ENCODE data around the gene SLC5A12.

Gene SLC5A12

DNA sequence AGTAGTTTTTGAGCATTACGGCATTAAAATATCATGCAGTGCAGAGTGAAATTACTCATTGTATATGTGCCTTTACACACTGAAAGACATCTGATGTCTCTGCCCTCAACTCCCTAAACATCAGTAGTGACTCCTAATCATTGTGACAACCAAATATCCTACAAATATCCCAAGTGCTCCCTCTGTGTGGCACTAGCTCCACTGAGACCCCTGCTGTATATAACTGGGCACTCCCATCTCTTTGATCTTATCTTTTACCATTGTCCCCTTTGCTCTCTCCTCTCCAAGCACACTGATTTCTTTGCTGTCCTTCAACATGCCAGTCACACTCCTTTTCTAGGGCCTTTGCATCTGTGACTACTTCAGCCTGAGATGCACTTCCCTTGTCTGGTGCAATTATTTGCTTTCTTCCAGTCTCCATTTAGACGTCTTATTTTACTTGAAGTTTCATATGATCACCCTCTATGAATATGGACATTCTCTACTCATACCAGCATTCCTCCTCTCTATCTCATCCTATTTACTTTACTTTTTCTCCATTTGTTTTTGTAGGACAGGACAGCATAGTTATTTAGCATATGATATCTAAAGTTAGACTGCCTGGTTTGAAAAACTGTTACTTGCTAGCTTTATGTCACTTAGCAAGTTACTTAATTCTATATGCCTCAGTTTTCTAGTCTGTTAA, 2.4 kb downstream of the SLC5A12 start:
- no peak for DNase-seq

DNA sequence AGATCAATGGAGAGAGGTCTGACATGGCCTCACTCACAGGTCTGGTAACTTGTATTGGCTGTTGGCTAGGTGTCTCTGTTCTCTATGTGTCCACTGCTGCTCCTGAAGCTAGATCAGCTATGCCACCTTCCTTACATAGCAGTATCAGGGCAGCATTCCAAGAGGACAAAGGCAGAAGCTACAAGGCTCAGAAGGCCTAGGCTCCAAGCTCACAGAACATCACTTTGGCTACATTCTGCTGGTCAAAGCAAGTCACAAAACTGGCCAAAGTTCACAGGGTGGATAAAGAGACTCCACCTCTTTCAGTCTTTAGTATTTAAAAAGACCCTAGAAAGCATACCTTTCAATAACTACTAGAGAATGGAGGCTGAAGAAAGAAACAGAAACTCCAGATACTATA, 4.1 kb downstream of the SLC5A12 start:
- DNase-seq: no peak

DNA sequence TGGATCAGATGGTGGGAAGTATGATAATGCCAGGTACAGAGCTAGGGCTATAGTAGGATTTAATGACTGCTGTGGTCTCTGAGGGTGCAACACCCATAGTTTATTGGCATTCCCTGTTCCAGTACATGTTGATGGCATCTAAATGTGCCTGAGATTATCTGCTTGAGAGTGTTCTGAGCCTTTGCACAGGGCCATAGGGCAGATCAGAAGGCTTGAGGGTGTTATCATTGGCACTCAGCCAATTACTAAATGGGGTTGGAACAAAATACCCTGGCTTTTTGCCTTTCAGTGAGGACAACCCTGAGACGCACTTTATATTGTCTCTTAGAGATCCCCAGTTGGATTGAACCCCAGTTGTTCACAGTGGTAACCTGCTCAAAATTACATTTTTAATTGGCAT, 6.7 kb downstream of the SLC5A12 start:
- no peak for DNase-seq

DNA sequence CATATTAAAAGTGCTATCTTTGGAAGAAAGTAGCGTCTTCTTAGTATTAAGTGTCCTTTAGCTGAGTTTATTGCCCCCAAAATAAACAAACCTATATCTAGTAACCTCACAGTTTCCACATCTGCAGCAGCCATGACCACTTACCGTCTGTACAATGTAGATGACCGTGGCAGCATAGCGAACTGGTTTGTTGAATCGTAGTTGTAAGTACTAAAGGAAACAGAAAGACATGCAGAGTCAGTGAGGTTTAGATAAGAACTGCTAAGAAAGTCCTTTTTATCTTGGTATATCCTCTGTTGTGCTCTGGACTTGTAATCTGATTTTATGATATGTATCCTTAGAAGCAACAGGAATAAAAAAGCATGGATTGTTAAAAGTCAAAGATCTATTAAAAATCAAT, 9.4 kb downstream of the SLC5A12 start:
- DNase-seq: no peak

DNA sequence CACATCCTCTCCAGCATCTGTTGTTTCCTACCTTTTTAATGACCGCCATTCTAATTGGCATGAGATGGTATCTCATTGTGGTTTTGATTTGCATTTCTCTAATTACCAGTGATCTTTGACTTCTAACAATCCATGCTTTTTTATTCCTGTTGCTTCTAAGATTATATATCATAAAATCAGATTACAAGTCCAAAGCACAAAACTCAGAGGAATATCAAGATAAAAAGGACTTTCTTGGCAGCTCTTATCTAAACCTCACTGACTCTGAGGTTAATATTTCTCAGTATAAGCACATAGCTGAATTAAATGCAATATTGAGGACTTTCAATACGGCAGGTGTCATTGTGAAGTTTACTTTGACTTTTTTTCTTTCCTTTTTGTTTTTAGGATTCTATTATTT, 11.4 kb downstream of the SLC5A12 start:
- DNase-seq: no peak

DNA sequence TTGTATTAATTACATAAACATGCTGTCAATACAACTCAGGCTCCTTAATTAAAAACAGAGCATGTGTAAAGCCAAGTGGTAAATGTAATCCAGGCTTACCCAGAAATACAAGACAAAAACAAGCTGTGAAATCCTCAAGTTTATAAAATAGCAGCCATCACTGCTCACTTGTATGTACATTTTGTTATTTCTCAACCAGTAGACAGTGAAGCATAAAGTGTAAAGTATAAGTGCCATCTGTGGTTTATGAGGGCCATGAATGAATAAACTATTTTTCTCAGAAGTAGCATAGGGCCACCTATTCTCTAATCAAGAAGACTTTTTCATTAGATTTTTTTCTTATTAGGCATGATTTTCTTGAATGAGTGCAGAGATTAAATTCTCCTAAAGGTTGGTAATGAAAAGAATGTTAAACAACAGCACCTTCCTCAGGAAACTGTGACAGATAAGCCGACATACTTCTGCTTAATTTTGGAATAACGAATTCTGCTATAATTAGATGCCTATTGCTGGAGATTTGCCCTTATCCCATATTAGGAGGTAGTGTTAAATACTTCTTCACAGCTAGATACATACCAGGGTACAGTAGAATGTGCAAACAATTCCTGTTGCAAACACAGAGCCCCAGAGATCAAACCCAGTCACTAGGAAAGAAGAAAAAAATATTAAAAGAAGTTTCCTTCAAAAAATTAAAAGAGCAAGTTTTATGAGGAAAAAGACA, 13.0 kb downstream of the SLC5A12 start:
- DNase-seq: no peak

DNA sequence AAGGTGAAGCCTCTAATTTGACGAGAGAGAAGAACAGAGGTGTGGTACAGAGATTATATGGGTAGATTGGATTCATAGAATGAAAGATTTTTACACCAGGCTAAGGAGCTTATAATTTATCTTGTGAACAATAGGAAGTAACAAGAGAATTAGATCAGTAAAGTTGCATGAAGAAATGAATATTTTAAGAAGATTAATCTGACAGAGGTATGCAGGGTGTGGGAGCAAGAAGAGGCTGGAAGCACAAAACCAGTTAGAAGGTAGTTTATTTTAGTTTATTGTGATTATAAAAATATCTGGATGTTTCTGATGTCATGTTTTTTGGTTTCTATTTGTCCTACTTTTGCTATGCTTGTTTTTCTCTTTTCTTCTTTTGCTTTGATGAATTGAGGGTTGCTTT, 15.7 kb downstream of the SLC5A12 start:
- DNase-seq: no peak

DNA sequence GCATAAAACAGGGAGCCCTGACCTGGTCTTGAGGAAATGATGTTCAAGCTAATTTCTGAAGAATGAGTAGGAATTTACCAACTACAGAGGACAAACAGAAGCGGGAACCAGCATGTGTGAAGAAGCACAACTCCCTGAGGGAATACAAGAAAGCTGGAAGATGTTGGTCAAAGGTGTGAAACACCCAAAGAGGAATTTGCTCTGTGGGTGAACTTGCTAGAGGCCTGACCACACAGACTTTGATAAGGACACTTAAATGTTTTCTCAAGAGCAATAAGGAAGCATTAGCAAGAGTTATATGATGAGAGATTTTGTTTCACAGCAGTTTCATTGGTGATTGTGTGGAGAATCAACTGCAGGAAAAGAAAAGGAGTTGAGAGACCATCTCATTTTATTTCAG, 17.6 kb downstream of the SLC5A12 start:
- no peak for DNase-seq

DNA sequence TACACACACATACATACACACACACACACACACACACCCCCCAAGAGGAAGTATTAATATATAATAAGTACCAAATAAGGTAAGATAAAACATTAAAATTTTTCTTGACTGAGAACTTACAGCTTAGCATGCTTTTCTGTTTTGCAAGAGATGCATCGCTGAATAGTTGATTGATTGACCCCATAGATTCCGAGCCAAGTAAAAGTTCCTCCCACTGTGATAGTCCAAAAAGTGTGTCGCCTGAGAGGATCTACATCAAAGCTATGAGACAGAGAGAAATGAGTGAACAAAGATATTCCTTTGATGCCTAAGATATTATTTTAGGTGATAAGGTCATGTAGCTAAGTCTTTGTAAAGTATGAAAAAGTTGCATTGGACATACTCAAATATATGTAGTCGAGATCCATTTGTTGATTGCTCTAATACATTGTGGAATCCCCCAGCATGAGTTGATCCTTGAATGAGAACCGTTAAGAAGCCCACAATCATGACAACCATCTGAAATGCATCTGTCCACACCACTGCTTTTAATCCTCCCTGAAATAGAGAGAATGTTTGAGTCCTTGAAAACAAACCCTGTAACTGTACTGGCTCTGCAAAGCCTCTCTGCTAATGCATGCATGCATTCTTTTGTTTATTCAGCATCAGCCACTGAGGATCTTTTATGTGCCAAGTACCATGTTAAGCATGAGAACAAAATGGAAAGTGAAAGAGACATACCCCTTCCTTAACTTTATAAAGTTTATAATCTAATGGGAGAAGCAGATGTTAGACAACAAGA, 18.3 kb downstream of the SLC5A12 start:
- no peak for DNase-seq

DNA sequence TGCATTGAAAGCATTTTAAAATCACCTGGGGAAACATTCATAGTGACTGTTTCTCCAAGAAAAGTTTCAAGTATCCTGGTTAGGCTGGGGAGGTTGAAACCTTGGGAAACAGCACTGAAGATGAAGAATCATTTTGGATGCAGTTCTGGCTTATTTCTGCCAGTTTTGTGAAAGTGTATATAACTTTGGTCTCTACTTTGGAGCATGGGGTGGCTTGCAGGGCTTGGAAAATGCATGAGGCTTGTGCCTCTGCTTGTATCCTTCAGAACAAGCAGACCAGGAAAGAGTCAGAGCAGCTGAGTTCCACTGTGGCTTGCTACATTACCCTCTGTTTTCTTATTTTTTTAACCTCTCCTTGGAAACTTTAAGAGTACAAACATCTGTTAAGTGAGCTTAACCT, 19.5 kb downstream of the SLC5A12 start:
- DNase-seq: no peak

DNA sequence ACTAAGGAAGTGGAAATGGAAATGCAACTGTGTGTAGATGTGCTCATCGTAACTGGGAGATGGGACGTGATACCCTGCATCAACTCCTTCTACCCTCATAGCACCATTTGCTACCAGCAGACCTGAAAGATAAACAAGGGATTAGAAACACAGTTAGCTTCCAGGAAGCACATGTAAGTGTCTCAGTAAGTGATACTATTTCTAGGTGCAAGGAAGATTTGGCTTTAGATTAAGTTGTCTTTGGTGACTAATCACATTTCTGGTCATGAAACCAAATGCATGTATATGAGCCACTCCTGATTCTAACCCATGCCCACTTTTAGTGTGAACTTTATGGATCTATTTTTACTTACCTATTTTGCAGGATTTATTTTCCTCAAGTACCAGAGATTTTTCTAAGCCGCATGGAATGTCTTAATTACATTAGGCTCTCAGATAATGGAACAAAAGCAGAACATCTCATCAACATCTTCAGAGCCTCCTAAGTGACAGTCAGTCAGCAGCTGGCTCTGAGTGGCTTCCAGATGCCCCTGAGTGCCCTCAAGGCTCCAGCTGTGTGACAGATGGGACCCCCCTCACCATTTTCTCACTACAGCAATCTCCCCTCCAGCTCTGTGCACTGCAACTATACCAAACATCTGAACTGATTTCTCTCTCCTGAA, 21.2 kb downstream of the SLC5A12 start:
- no peak for DNase-seq

DNA sequence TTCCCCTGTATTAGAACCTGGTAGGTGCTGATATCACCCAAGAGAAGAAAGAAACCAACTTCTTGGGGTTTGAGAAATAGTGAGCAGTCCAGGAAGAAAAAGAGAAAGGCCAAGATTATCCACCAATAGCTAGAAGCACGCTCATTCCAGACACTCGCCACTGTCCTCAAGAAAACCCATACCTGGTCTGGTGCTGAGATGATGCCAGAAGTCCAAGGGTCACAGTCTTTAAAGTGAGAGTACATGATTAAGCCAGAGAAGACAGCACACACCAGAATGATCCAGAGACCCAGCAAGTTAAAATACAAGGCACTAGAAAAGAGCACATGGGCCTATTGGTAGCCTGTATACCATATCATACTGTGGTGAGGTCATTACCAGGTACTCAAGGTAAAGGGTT, 23.6 kb downstream of the SLC5A12 start:
- DNase-seq: no peak

DNA sequence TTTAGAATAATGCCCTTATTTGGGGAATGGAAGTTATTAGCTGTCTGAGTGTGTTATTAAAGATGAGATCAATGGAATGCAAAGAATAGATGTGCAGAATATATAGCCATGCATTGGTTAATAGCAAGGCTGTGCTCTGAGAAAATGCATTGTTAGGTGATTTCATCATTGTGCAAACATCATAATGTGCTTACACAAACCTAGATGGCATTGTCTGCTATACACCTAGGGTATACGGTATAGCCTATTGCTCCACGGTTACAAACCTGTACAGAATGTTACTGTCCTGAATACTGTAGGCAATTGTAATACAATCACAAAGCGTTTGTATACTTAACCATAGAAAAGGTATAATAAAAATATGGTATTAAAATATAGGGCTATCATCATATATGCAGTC, 25.5 kb downstream of the SLC5A12 start:
- DNase-seq: no peak

DNA sequence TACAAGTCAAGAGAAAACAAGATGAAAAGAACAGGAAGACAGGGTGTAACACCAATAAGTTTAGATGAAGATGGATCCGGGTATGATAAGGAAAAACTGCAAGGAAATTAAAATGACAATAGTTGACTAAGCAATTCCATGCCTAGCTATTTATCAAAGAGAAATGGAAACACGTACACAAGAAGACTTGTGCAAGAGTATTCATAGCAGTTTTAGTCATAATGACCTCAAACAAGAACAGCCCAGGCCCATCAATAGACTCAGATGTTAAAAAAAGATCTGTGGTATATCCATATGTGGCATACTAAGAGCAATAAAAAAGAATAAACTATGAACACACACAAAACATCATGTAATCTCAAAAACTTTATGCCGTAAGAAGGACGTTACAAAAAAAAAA, 33.2 kb downstream of the SLC5A12 start:
- DNase-seq: no peak

DNA sequence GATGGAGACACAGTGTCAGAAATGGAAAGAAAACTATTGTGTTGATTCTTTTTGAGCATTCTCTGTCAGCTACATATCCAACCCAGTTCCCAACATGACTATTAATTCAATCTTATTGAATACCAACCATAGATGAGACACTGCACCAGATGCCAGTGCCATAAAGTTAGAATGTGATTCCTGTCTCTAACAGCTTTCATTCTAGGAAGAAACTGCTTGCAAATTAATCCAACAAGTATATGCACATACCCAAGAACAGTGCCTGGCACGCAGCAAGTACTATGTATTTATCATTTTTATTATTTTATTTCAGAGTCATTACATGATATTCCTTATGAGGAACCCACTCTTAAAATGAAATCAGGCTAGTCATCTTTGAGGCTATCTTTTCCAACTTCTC, 34.5 kb downstream of the SLC5A12 start:
- no peak for DNase-seq

DNA sequence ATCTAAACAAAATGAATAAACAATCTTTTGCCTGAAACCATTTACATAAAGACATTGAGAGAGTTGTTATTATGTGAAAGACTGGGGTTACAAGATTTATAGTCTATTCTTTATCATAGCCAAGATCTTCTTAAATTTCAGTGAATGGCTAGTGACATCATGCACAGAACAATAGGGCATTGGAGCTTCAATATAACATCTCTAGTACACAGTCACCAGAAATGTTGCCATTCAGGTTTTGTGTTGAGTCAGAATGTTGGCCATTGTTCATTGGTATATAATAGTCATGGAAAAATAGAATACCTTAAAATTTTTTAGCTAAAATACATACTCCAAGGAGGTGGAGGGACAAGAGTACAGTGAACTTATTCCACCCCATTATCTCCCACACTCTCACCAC, 44.3 kb downstream of the SLC5A12 start:
- DNase-seq: no peak

DNA sequence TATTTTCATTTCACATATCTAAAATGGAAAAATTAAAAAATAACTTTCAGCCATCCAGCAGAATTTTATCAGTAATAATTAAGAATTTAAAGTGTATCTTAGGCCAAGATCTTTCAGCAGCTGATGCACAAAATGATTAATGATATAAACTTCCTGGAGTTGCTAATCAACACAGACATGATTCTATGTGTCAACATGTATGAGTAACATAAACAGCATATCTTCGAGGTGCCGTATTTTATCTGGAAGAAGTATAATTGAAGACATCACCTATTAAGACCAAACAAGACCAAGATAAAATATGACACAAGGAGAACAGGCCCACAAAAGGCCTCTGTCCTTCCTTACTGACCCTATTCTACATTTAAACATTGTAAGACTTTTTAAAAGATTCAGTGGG, 45.2 kb downstream of the SLC5A12 start:
- DNase-seq: no peak

DNA sequence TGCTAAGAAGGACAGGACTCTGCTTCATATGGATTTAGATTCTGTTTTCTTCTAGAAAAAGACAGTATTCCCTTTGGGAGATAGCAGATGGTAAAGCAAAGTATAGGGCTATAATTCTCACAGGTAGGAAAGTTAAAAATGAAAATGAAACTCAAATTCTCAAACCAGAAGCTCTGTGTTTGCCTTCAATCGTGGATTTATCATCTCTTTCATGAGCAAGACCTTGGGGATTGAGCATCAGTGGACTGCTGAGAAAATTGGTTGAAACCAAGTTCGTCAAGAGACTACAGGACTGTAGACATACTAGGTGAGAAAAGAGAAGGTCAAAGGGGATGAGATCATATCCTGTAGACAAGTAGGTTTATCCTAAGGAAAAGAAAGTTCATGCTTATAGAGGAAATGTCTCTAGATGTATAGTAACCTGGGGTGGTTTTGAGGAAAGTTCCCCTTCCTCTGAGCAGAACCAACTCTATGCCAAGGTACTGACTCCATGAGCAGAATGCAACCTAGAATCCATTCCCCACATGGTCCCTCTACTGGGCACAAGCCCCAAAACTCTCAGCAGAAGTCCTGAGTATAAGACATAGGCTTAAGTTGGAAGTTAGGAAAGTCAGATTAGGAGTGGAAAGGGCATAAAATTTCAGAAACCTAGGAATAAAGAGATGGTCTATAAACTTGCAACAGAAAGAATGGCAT, 46.5 kb downstream of the SLC5A12 start:
- DNase-seq: no peak

DNA sequence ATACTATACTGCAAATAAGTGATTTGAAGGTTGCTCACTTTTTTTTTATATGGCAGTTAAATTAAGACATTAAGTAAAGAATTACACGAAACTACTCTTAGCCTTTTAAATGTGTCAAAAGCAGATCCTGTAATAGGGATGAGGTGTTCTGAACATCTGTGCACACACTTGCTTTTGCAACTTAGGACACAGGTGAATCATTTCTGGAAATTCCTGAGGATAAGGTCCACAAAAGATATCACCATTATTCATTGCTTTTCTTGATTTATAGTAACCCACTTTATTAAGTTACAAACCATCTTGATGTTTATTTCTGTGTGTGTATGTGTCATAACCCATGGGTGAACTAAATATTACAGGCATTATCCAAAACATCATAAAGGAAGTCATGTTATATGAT, 55.9 kb downstream of the SLC5A12 start:
- DNase-seq: no peak

DNA sequence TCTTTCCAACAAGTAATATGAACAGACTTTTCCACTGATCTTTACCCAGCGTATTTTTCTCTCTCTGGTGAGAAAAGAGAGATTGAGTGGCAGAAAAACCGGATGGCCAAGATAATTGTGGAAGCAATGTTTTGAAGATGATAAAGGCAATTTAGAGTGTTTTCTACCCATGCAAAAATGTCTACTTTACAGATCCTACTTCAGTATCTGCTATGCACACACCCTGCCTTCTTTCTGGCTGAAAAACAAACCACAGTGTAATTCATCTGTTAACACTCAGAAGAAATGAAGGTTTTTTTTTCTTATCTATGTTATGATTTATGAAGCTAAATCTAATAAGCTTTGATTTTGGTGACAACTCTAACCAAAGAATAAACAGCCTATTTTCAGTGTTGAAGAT, 56.8 kb downstream of the SLC5A12 start:
- DNase-seq: no peak

DNA sequence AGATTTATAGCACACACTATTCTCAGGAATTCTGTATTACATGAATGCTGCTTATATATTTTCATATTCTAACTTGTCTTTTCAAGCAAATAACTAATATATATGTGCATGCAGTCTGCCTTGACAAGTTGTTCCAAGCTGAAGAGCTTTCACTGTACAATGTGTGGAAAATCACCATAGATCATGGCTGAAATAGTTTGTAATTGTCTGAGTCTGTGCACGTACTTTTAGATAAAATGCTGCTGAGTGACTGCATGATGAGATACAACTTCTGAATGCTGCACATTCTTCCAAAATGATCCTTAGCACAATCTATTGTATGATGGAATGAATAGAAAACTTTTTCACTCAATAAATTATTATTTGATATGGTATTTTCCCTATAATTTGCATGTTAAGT, 58.9 kb downstream of the SLC5A12 start:
- DNase-seq: no peak

DNA sequence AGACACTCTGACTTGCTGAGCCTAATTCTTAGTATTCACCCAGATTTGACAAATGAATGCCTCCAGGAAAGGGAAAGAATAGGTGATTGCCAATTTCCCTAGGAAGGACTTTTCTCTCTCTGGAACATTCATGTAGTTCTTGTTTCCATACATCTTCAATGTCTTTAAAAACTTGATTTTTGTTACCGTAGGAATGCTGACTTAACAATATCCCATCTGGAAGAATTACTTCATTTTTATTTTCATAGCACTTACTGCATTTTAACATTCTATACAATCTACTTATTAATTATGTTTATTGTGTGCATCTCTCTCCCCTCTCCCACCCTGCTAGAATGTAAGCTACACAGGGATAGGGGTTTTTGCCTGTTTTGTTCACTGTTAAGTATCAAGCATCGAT, 66.6 kb downstream of the SLC5A12 start:
- no peak for DNase-seq

DNA sequence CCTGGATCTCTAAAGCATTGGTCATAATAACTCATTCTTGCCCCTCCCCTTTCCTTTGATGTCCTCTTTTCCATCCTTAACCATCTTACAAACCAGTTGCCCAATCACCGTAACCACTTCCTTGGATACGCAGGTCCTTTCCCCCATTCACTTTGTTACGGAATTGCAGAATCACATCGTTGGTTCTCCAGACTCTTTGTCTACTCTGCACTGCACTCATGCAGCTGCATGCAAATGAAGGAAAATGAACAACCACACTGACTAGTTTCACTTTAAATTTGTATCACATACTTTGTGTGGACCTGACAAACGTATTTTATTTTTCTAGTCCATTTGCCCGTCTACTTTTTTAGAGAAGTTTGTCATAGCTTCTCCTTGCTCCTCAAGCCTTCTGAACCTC, 69.9 kb downstream of the SLC5A12 start:
- DNase-seq: no peak

Measured in islet precursor cell (in vitro differentiated cells).